Measurements from ENCODE around the gene HIVEP1.

HIVEP1 gene

GRCh38 chr6:12039540-12040459 lies 27.7 kb downstream of the HIVEP1 start:
- Mint-ChIP-seq H3K4me3 (peak overlapping the region in 1 of 2 donors; percentile 18), H3K9me3 (peaks cover 0 to 6% of the 10 kb centered on the region in 2 donors), H3K27ac (peak overlapping the region; percentile 11 to 37), H3K27me3 (no peaks in the 10 kb centered on the region), H3K4me1 (peaks cover 80% of the 10 kb centered on the region)
- DNase-seq: no peak
- peak; percentile 31 for ATAC-seq

GRCh38 chr6:12047304-12047703 lies 35.2 kb downstream of the HIVEP1 start:
- DNase-seq: no peak
- ATAC-seq: no peak
- H3K27me3 Mint-ChIP-seq: no peaks in the 10 kb centered on the region
- no peaks in the 10 kb centered on the region for H3K9me3 Mint-ChIP-seq
- H3K27ac Mint-ChIP-seq: peak overlapping the region; percentile 64 to 97
- no peak overlapping the region for H3K4me3 Mint-ChIP-seq
- H3K4me1 Mint-ChIP-seq: peaks cover 89% of the 10 kb centered on the region

- Mint-ChIP-seq H3K27ac (peak overlapping the region; percentile 96 to 97), H3K4me3 (peak overlapping the region; percentile 69 to 70), H3K4me1 (peaks cover 92% of the 10 kb centered on the region), H3K27me3 (no peaks in the 10 kb centered on the region), H3K9me3 (no peaks in the 10 kb centered on the region)
- no peak for ATAC-seq
- DNase-seq: no peak
Observed at GRCh38 chr6:12047792-12048432, 35.8 kb downstream of the HIVEP1 start.

GRCh38 chr6:12048609-12049008 lies 36.5 kb downstream of the HIVEP1 start:
- no peaks in the 10 kb centered on the region for H3K27me3 Mint-ChIP-seq
- peak overlapping the region; percentile 96 to 97 for H3K27ac Mint-ChIP-seq
- H3K4me1 Mint-ChIP-seq: peaks cover 92% of the 10 kb centered on the region
- no peaks in the 10 kb centered on the region for H3K9me3 Mint-ChIP-seq
- H3K4me3 Mint-ChIP-seq: peak overlapping the region; percentile 69 to 70
- ATAC-seq: peak; percentile 19
- DNase-seq: no peak

- peak overlapping the region; percentile 69 to 70 for H3K4me3 Mint-ChIP-seq
- DNase-seq (no peak), ATAC-seq (no peak)
- no peaks in the 10 kb centered on the region for H3K9me3 Mint-ChIP-seq
- peak overlapping the region; percentile 96 to 97 for H3K27ac Mint-ChIP-seq
- no peaks in the 10 kb centered on the region for H3K27me3 Mint-ChIP-seq
- H3K4me1 Mint-ChIP-seq: peaks cover 91% of the 10 kb centered on the region
Observed at GRCh38 chr6:12049165-12049564, 37.1 kb downstream of the HIVEP1 start.

- DNase-seq (peak; percentile 51 to 76), ATAC-seq (peak; percentile 98)
Observed at GRCh38 chr6:12051861-12052368, 39.8 kb downstream of the HIVEP1 start.

GRCh38 chr6:12058172-12058961 lies 46.3 kb downstream of the HIVEP1 start:
- H3K9me3 Mint-ChIP-seq: no peaks in the 10 kb centered on the region

More at GRCh38 chr6:12051861-12052368, 39.8 kb downstream of the HIVEP1 start:
- H3K27me3 Mint-ChIP-seq: no peaks in the 10 kb centered on the region
- no peaks in the 10 kb centered on the region for H3K9me3 Mint-ChIP-seq
- H3K27ac Mint-ChIP-seq: peak overlapping the region; percentile 91 to 96
- peaks cover 79% of the 10 kb centered on the region for H3K4me1 Mint-ChIP-seq
- peak overlapping the region; percentile 73 to 80 for H3K4me3 Mint-ChIP-seq

GRCh38 chr6:12060780-12061609 lies 48.9 kb downstream of the HIVEP1 start:
- H3K4me3 Mint-ChIP-seq: peak overlapping the region; percentile 87 to 98
- no peaks in the 10 kb centered on the region for H3K27me3 Mint-ChIP-seq
- peaks cover 84% of the 10 kb centered on the region for H3K4me1 Mint-ChIP-seq

More at GRCh38 chr6:12058172-12058961, 46.3 kb downstream of the HIVEP1 start:
- no peak for ATAC-seq
- H3K4me3 Mint-ChIP-seq: peak overlapping the region; percentile 53 to 70
- H3K4me1 Mint-ChIP-seq: peaks cover 69% of the 10 kb centered on the region
- H3K27ac Mint-ChIP-seq: peak overlapping the region; percentile 13 to 64
- no peaks in the 10 kb centered on the region for H3K27me3 Mint-ChIP-seq
- DNase-seq: no peak

GRCh38 chr6:12062605-12063004 lies 50.5 kb downstream of the HIVEP1 start:
- no peak overlapping the region for H3K27ac Mint-ChIP-seq
- H3K4me3 Mint-ChIP-seq: peak overlapping the region in 1 of 2 donors; percentile 31
- ATAC-seq: no peak
- H3K9me3 Mint-ChIP-seq: no peaks in the 10 kb centered on the region
- no peaks in the 10 kb centered on the region for H3K27me3 Mint-ChIP-seq
- peaks cover 82% of the 10 kb centered on the region for H3K4me1 Mint-ChIP-seq
- DNase-seq: no peak

More at GRCh38 chr6:12060780-12061609, 48.9 kb downstream of the HIVEP1 start:
- peak overlapping the region; percentile 93 to 99 for H3K27ac Mint-ChIP-seq
- DNase-seq (peak; percentile 66 to 87), ATAC-seq (peak; percentile 96)
- H3K9me3 Mint-ChIP-seq: no peaks in the 10 kb centered on the region

- Mint-ChIP-seq H3K4me3 (peak overlapping the region; percentile 60 to 61), H3K4me1 (peaks cover 77% of the 10 kb centered on the region), H3K27me3 (no peaks in the 10 kb centered on the region), H3K9me3 (no peaks in the 10 kb centered on the region), H3K27ac (peak overlapping the region in 1 of 2 donors; percentile 80)
- no peak for DNase-seq
- peak; percentile 25 for ATAC-seq
Observed at GRCh38 chr6:12064131-12064530, 52.0 kb downstream of the HIVEP1 start.

- Mint-ChIP-seq H3K27ac (peak overlapping the region in 1 of 2 donors; percentile 80), H3K27me3 (no peaks in the 10 kb centered on the region), H3K4me3 (peak overlapping the region; percentile 60 to 61), H3K4me1 (peaks cover 75% of the 10 kb centered on the region), H3K9me3 (no peaks in the 10 kb centered on the region)
- no peak for ATAC-seq
- no peak for DNase-seq
Observed at GRCh38 chr6:12064538-12065071, 52.5 kb downstream of the HIVEP1 start.

GRCh38 chr6:12065321-12066140 lies 53.4 kb downstream of the HIVEP1 start:
- Mint-ChIP-seq H3K27me3 (no peaks in the 10 kb centered on the region), H3K4me1 (peaks cover 73% of the 10 kb centered on the region), H3K4me3 (peak overlapping the region; percentile 60 to 61), H3K27ac (peak overlapping the region; percentile 7 to 21), H3K9me3 (no peaks in the 10 kb centered on the region)
- DNase-seq (no peak), ATAC-seq (peak; percentile 62)

- peaks cover 73% of the 10 kb centered on the region for H3K4me1 Mint-ChIP-seq
- no peaks in the 10 kb centered on the region for H3K9me3 Mint-ChIP-seq
- DNase-seq (no peak), ATAC-seq (no peak)
- H3K27me3 Mint-ChIP-seq: no peaks in the 10 kb centered on the region
- H3K4me3 Mint-ChIP-seq: no peak overlapping the region
- peak overlapping the region in 1 of 2 donors; percentile 21 for H3K27ac Mint-ChIP-seq
Observed at GRCh38 chr6:12066297-12066696, 54.2 kb downstream of the HIVEP1 start.
